H1 (cell line): ENCODE measurements around the gene DNTT. TPM values are rescaled to one million over a fixed set of nuclear protein-coding genes. Genes with fewer than 3 reads are reported as not detected.

Source experiments
- CEBPB ChIP-seq: IDR thresholded peaks from 2 replicates; pipeline ENCODE4 v1.6.1; 2012; ENCODE audit warnings: low read depth, low read length
- KDM1A ChIP-seq: fragments of 200-600, 300-600 bp; sonication (generic); IDR thresholded peaks from 2 replicates; pipeline ENCODE4 v1.7.1; 2016; ENCODE audit warnings: mild to moderate bottlenecking, low read length, borderline replicate concordance
- KDM4A ChIP-seq: IDR thresholded peaks from one replicate; pipeline ENCODE4 v1.7.1; 2012; ENCODE audit warnings: low read depth, mild to moderate bottlenecking, moderate library complexity, low read length, inconsistent platforms; ENCODE audit not compliant: severe bottlenecking
- NRF1 ChIP-seq: IDR thresholded peaks from 2 replicates; pipeline ENCODE4 v1.6.1; 2011; ENCODE audit warnings: mild to moderate bottlenecking, low read depth, low read length, improper control_type of control experiment
- polyA plus RNA-seq, 7 experiments: library from polyadenylated mRNA; depleted of rRNA in 3 of 7; stranded (reverse) in 5 of 7; unstranded in 2 of 7; fragments of >200 nt in 5 of 7; fragments of 200-250 nt in 2 of 7; gene quantifications; 1 replicate in 5 of 7; 2 replicates in 1 of 7; 4 replicates in 1 of 7; pipeline versions ENCODE4 v1.2.1 to v1.2.3, GENCODE V29; 2011 to 2013; ENCODE audit warnings: missing spikeins in 2 of 7, mixed read lengths in 2 of 7
- total RNA-seq: library from RNA; stranded (reverse); fragmentation: NEBNext Ultra II Directional; extraction: Animal tissue kit (Norgen Biotek cat#: 25700); gene quantifications from 2 replicates; pipeline ENCODE4 v1.2.1, GENCODE V29; 2021

Gene DNTT
- total and polyA plus RNA-seq, 2 of the 8 experiments (the other 6 are each of a cell fraction or from before 2014, with no cell fraction given), result not detected

DNA sequence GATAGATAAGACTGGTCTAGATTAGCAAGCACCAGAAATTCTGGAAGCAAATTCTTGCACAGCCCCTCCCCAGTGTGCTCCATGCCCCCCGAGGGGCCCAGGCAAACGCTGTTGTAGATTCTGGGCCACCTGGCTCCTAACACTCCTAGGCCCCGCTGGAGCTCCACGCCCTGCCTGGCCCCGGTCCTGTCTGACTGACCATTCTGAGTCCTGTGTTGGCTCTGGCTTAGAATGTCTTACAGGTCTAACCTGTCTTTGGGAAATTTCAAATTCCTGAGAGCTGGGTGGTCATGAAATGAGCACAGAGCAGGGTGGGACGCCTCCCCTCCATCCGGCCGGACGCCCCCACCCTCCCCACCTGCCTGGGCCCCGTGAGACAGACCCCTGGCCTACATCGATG, 67.1 kb downstream of the DNTT start (continued):
- TF ChIP-seq CEBPB (no peak), NRF1 (no peak), KDM1A (no peak), KDM4A (no peak)
